ENCODE data around the gene RNF151.

DNA sequence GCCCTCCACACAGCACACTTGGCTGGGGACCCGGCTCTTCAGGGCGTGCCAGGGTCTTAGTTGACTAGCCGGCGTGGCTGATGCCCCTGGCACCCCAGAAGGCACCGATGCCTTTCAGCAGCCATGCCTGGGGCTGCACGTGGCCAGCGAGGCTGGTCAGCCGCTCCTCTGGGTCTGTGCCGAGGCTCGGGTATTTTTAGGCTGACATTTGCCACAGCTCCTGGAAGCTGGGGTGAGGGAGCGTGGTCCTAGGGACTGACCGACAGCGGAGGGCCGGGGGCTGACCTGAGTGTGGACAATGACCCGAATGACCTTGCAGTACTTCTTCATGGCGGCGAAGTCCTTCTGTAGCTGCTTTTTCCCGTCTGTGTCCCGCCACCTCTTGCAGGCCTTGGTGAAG lies 16.1 kb upstream of the RNF151 start:
- TF ChIP-seq, protein P1, sequence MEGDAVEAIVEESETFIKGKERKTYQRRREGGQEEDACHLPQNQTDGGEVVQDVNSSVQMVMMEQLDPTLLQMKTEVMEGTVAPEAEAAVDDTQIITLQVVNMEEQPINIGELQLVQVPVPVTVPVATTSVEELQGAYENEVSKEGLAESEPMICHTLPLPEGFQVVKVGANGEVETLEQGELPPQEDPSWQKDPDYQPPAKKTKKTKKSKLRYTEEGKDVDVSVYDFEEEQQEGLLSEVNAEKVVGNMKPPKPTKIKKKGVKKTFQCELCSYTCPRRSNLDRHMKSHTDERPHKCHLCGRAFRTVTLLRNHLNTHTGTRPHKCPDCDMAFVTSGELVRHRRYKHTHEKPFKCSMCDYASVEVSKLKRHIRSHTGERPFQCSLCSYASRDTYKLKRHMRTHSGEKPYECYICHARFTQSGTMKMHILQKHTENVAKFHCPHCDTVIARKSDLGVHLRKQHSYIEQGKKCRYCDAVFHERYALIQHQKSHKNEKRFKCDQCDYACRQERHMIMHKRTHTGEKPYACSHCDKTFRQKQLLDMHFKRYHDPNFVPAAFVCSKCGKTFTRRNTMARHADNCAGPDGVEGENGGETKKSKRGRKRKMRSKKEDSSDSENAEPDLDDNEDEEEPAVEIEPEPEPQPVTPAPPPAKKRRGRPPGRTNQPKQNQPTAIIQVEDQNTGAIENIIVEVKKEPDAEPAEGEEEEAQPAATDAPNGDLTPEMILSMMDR (IDR thresholded peaks at IDR 0.05): no peak
- TF ChIP-seq POLR2A (IDR thresholded peaks at IDR 0.05): no peak

All from right lobe of liver (tissue), 4 donors.